ENCODE data around the gene ROBO1.

ROBO1 gene

DNA sequence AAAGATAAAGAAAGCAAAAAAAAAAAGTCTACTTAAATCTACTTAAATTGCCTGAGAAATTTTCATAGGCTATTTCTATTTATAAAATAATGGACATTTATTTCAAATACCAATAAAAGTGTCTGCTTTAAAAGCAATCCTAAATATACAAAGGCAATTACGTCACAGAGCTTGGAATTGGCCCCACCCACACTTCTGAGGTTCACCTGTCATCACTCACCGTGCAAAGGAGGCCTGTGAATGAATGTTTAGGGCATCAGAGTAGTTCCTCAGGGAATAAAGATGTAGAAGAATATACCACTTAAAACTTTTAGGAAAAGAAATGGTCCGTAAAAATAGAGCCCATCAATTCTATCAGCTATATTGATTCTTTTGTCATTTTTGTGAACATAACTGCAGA lies 621.8 kb downstream of the ROBO1 start:
- no peaks in the 10 kb centered on the region for H3K36me3 ChIP-seq
- no peak overlapping the region for H3K4me3 ChIP-seq (ENCODE audit: low read depth in 1 of 2, low read length in 1 of 2)
- no peaks in the 10 kb centered on the region for H3K9me3 ChIP-seq
- no peak overlapping the region for H3K27ac ChIP-seq
- H3K4me1 ChIP-seq (ENCODE audit: control insufficient read depth in 1 of 2, insufficient read depth in 1 of 2, low read depth in 1 of 2, low read length in 1 of 2), result no peaks in the 10 kb centered on the region
- TF ChIP-seq, protein P1, sequence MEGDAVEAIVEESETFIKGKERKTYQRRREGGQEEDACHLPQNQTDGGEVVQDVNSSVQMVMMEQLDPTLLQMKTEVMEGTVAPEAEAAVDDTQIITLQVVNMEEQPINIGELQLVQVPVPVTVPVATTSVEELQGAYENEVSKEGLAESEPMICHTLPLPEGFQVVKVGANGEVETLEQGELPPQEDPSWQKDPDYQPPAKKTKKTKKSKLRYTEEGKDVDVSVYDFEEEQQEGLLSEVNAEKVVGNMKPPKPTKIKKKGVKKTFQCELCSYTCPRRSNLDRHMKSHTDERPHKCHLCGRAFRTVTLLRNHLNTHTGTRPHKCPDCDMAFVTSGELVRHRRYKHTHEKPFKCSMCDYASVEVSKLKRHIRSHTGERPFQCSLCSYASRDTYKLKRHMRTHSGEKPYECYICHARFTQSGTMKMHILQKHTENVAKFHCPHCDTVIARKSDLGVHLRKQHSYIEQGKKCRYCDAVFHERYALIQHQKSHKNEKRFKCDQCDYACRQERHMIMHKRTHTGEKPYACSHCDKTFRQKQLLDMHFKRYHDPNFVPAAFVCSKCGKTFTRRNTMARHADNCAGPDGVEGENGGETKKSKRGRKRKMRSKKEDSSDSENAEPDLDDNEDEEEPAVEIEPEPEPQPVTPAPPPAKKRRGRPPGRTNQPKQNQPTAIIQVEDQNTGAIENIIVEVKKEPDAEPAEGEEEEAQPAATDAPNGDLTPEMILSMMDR (IDR thresholded peaks at IDR 0.05), result no peak
- no peaks in the 10 kb centered on the region for H3K27me3 ChIP-seq

DNA sequence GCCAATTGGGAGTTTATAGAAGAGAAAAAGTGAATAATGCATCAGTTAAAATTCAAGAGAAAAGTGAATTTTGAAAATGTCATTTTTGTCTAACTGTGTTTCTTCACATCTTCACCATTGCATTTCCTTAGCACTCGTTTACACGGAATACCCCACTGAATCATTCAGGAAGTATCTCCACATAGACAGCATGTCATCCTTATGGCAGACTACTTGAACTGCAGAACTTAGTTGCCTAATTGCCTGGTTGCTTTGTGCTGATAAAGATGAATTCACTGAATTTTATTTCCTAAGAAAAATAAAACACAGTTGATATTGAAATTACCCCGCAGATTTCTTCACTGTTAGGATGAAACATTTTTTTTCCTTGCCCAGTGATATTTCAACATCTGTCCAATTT lies 627.1 kb downstream of the ROBO1 start:
- TF ChIP-seq, protein P1 (IDR thresholded peaks at IDR 0.05), result no peak

GRCh38 chr3:79139395-79140068 lies 628.3 kb downstream of the ROBO1 start:
- Histone ChIP-seq H3K36me3 (no peaks in the 10 kb centered on the region), H3K27ac (no peak overlapping the region), H3K4me3 (ENCODE audit: low read depth in 1 of 2, low read length in 1 of 2) (no peak overlapping the region), H3K9me3 (no peaks in the 10 kb centered on the region), H3K27me3 (no peaks in the 10 kb centered on the region), H3K4me1 (ENCODE audit: control insufficient read depth in 1 of 2, insufficient read depth in 1 of 2, low read depth in 1 of 2, low read length in 1 of 2) (no peaks in the 10 kb centered on the region)
- TF ChIP-seq, protein P1 (IDR thresholded peaks at IDR 0.05), result no peak

More for the DNA sequence above, 627.1 kb downstream of the ROBO1 start:
- Histone ChIP-seq H3K9me3 (no peaks in the 10 kb centered on the region), H3K4me1 (ENCODE audit: control insufficient read depth in 1 of 2, insufficient read depth in 1 of 2, low read depth in 1 of 2, low read length in 1 of 2) (no peaks in the 10 kb centered on the region), H3K27ac (no peak overlapping the region), H3K27me3 (no peaks in the 10 kb centered on the region), H3K4me3 (ENCODE audit: low read depth in 1 of 2, low read length in 1 of 2) (no peak overlapping the region), H3K36me3 (no peaks in the 10 kb centered on the region)

DNA sequence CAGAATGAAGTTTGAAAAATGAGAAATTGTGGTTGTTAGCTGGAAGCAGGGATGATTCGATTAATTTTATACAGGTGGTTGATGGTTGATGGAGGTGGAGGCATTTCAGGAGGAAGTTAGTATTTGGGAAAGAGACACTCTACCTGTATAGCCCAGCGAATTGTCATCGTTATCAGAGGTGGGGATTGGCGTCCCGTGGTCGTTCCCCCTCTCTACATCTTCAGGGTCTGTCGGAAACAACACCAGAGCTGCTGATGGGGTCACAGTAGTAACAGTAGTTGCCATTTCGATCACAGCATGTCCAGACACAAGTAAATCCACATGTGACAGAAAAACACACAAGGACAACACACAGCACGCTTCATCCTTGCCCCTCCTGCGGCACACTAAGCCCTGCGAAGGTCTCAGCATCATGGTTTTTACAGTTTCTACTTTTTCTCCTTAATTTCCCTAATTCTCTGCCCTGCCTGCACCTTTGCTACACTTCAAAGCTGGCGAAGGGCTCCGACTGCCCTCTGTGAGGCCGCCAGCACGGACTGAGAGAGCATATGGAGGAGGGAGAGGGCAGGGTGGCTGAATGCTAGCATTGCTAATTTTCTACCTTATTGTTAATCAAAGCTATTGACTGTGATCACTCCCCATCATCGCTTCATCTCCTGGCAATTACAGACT lies 642.3 kb downstream of the ROBO1 start:
- Histone ChIP-seq H3K27me3 (no peaks in the 10 kb centered on the region), H3K36me3 (no peaks in the 10 kb centered on the region), H3K27ac (no peak overlapping the region), H3K4me3 (ENCODE audit: low read depth in 1 of 2, low read length in 1 of 2) (no peak overlapping the region), H3K9me3 (no peaks in the 10 kb centered on the region), H3K4me1 (ENCODE audit: control insufficient read depth in 1 of 2, insufficient read depth in 1 of 2, low read depth in 1 of 2, low read length in 1 of 2) (no peaks in the 10 kb centered on the region)
- TF ChIP-seq, protein P1 (IDR thresholded peaks at IDR 0.05), result no peak

DNA sequence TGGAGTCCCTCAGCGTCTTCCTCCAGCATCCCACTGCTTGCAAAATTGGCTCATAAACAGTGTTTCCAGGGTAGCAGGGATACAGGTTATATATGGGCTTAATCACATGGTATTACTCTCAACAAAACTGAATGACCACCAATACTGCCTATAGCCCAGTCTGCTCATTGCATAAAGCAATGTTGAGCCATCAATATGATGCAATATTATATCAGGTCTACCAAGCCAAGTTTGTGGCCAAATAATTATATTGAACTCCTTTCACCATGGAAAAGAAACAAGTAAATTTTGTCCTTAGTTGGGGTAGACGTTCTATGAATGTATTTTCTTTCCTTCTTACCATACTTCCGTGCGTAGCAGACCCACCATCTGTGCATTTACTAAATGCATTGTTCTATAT lies 652.3 kb downstream of the ROBO1 start:
- no peak overlapping the region for H3K4me3 ChIP-seq (ENCODE audit: low read depth in 1 of 2, low read length in 1 of 2)
- no peaks in the 10 kb centered on the region for H3K27me3 ChIP-seq
- H3K9me3 ChIP-seq, result no peaks in the 10 kb centered on the region
- TF ChIP-seq, protein P1 (IDR thresholded peaks at IDR 0.05), result no peak
- no peak overlapping the region for H3K27ac ChIP-seq
- no peaks in the 10 kb centered on the region for H3K36me3 ChIP-seq
- H3K4me1 ChIP-seq (ENCODE audit: control insufficient read depth in 1 of 2, insufficient read depth in 1 of 2, low read depth in 1 of 2, low read length in 1 of 2), result no peaks in the 10 kb centered on the region
